ENCODE results near the gene PRPH2. TPM values are rescaled to one million over a fixed set of nuclear protein-coding genes. Genes with fewer than 3 reads are reported as not detected.

PRPH2 gene
- total and polyA plus RNA-seq, 2 of the 13 experiments (the other 11 are each of a cell fraction or from before 2014, with no cell fraction given): 0.03 to 0.04 TPM

- Histone ChIP-seq H4K20me1 (ENCODE audit: insufficient read depth, low read length) (no peaks in the 10 kb centered on the region), H3K9ac (ENCODE audit: insufficient read depth, low read depth, low read length) (no peak overlapping the region), H3K9me3 (ENCODE audit: low read length) (no peaks in the 10 kb centered on the region), H2AFZ (ENCODE audit: low read length) (no peak overlapping the region), H3K79me2 (ENCODE audit: insufficient read depth, low read length) (no peaks in the 10 kb centered on the region), H3K4me3 (replicated peaks in 1 of 3; ENCODE audit: insufficient read depth in 1 of 3, low read depth in 2 of 3, low read length in 3 of 3) (no peak overlapping the region), H3K27ac (ENCODE audit: extremely low read length, insufficient read depth, low read length) (no peak overlapping the region), H3K36me3 (replicated peaks in 1 of 2; ENCODE audit: control insufficient read depth in 1 of 2, insufficient read depth in 2 of 2, low read length in 2 of 2) (no peaks in the 10 kb centered on the region; a peak in 1 of 5 replicates), H3K27me3 (ENCODE audit: control insufficient read depth in 1 of 2, insufficient read depth in 2 of 2, low read length in 2 of 2) (no peaks in the 10 kb centered on the region), H3K4me1 (ENCODE audit: insufficient read depth, low read length) (no peaks in the 10 kb centered on the region), H3K4me2 (ENCODE audit: low read depth, low read length) (no peak overlapping the region)
- ChIA-PET POLR2A (interaction anchor here (1.0 to 1.8 kb wide), 2 partner anchors 17 to 19 kb away, joined by 3 to 9 read pairs; partner anchors contain the start of gene TBCC), CTCF (ENCODE audit: low intra/inter-chr PET ratio, low total read pairs) (no interaction called here)
- intact Hi-C loops (cut with micrococcal nuclease; ENCODE audit: unreplicated experiment): no loop called here
- TF ChIP-seq LBX2 (CRISPR knock-in tag; IDR thresholded peaks at IDR 0.05; ENCODE audit: borderline replicate concordance): no peak
- FAIRE-seq: no peak
- BruUV-seq (replicated peaks): no TSS peak
- 92% methylated on average over 9 of the region's 9 CpGs for WGBS (ENCODE audit: low lambda C conversion rate)
- DNase-seq (ENCODE audit: low spot score): no peak
- in situ Hi-C loops (cut with HindIII; ENCODE audit: extremely low pct_ligation_motif_present, low pct_unique_long_range_greater_than_20kb): no loop called here
- no peak for ATAC-seq
These were observed 42.7 kb upstream of the PRPH2 start for GRCh38 chr6:42764911-42765648.

- TF ChIP-seq SMARCC2 (IDR thresholded peaks at IDR 0.05) (no peak), ZSCAN21 (CRISPR knock-in tag; IDR thresholded peaks at IDR 0.05; ENCODE audit: borderline replicate concordance) (no peak), CEBPB (IDR thresholded peaks at IDR 0.05; ENCODE audit: borderline replicate concordance, low read depth, low read length) (no peak), ASH2L (IDR thresholded peaks at IDR 0.05; ENCODE audit: insufficient read length, low read depth, low read length) (no peak), TGIF2 (CRISPR knock-in tag; IDR thresholded peaks at IDR 0.05) (no peak), GABPA (IDR thresholded peaks at IDR 0.05; ENCODE audit: low read depth, low read length) (no peak), GABPA (CRISPR knock-in tag; IDR thresholded peaks at IDR 0.05; ENCODE audit: low read depth) (no peak), ADNP (CRISPR knock-in tag; IDR thresholded peaks at IDR 0.05) (no peak), ZXDC (CRISPR knock-in tag; IDR thresholded peaks at IDR 0.05) (no peak)
- POLR2A ChIA-PET: interaction anchor here (3.0 kb wide), 1 partner anchor 17 kb away, joined by 14 read pairs; the partner anchor contains the start of gene TBCC
- intact Hi-C loops (cut with micrococcal nuclease; ENCODE audit: unreplicated experiment): no loop called here
- FAIRE-seq (no peak), ATAC-seq (no peak), DNase-seq (ENCODE audit: low spot score) (no peak)
- 65% methylated on average over 3 of the region's 3 CpGs for WGBS (ENCODE audit: low lambda C conversion rate)
- Histone ChIP-seq H3K36me3 (replicated peaks in 1 of 2; ENCODE audit: control insufficient read depth in 1 of 2, insufficient read depth in 2 of 2, low read length in 2 of 2) (peaks cover 4 to 5% of the 10 kb centered on the region in 2 experiments; a peak in 3 of 5 replicates), H3K4me1 (ENCODE audit: insufficient read depth, low read length) (no peaks in the 10 kb centered on the region), H2AFZ (ENCODE audit: low read length) (no peak overlapping the region), H4K20me1 (ENCODE audit: insufficient read depth, low read length) (no peaks in the 10 kb centered on the region), H3K79me2 (ENCODE audit: insufficient read depth, low read length) (no peaks in the 10 kb centered on the region), H3K4me2 (ENCODE audit: low read depth, low read length) (no peak overlapping the region), H3K27ac (ENCODE audit: extremely low read length, insufficient read depth, low read length) (no peak overlapping the region), H3K9me3 (ENCODE audit: low read length) (no peaks in the 10 kb centered on the region), H3K9ac (ENCODE audit: insufficient read depth, low read depth, low read length) (no peak overlapping the region), H3K27me3 (ENCODE audit: control insufficient read depth in 1 of 2, insufficient read depth in 2 of 2, low read length in 2 of 2) (no peaks in the 10 kb centered on the region), H3K4me3 (replicated peaks in 1 of 3; ENCODE audit: insufficient read depth in 1 of 3, low read depth in 2 of 3, low read length in 3 of 3) (no peak overlapping the region)
- CTCF ChIA-PET (ENCODE audit: low intra/inter-chr PET ratio, low total read pairs): no interaction called here
- BruUV-seq (replicated peaks): no TSS peak
- in situ Hi-C loops (cut with HindIII; ENCODE audit: extremely low pct_ligation_motif_present, low pct_unique_long_range_greater_than_20kb): no loop called here
These were observed 40.6 kb upstream of the PRPH2 start for GRCh38 chr6:42762950-42763349.
